ENCODE results near the gene ARL1.

ARL1 gene

GRCh38 chr12:101351682-101352081 is 55.9 kb downstream of the ARL1 start:
- Histone ChIP-seq H3K27ac (replicated peaks) (no peak overlapping the region), H3K4me3 (replicated peaks; ENCODE audit: insufficient read depth, low read length) (no peak overlapping the region), H3K27me3 (ENCODE audit: insufficient read depth, poor library complexity, severe bottlenecking) (no peaks in the 10 kb centered on the region)
- TF ChIP-seq REST (IDR thresholded peaks at IDR 0.05; ENCODE audit: insufficient replicate concordance, low read depth) = no peak
- no peak for DNase-seq (ENCODE audit: low read depth in 1 of 2, low spot score in 1 of 2)

GRCh38 chr12:101343893-101344292 is 63.7 kb downstream of the ARL1 start:
- H3K27me3 ChIP-seq (ENCODE audit: insufficient read depth, poor library complexity, severe bottlenecking) = no peaks in the 10 kb centered on the region
- no peak overlapping the region for H3K27ac ChIP-seq (replicated peaks)
- TF ChIP-seq CTCF (IDR thresholded peaks at IDR 0.05; ENCODE audit: insufficient read depth, low read length) (no peak), SPI1 (IDR thresholded peaks at IDR 0.05; ENCODE audit: borderline replicate concordance, low read depth) (no peak), GABPA (IDR thresholded peaks at IDR 0.05; ENCODE audit: low read depth) (no peak), REST (IDR thresholded peaks at IDR 0.05; ENCODE audit: insufficient replicate concordance, low read depth) (no peak), POLR2AphosphoS5 (IDR thresholded peaks at IDR 0.05; ENCODE audit: low read depth) (no peak)
- no peak overlapping the region for H3K4me3 ChIP-seq (replicated peaks; ENCODE audit: insufficient read depth, low read length)
- DNase-seq (ENCODE audit: low read depth in 1 of 2, low spot score in 1 of 2) = no peak

Measured in HL-60 (cell line).